HuH-7.5 (cell line): ENCODE data around the gene GRAMD2B.
"Not testable (repeated sequence)": the region's sequence is repeated elsewhere in the genome, so short reads cannot be mapped to it uniquely, and the experiment has no call there.

Source experiments
- DNase-seq: peaks from one replicate; pipeline ENCODE4 v3.0.0; 2011; ENCODE audit warnings: low spot score

The GRAMD2B gene

DNA sequence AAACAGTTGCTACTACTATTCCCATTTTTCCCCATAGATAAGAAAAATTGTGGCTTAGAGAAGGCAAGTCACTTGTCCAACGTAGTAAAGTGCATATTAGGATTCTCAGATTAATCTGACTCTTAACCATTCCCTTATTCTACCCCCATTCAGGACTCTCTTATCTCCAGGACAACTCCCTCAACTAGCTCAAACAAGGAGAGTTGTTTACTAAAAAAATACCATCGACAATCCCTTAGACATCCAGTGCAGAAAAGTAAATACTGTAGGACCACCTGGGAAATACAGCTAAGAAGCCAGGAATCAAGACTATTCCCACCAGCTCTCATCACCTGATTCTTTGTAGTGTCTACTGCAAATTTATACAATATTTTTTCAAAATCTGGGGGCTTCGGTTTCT is 9.4 kb upstream of the GRAMD2B start:
- no peak for DNase-seq

DNA sequence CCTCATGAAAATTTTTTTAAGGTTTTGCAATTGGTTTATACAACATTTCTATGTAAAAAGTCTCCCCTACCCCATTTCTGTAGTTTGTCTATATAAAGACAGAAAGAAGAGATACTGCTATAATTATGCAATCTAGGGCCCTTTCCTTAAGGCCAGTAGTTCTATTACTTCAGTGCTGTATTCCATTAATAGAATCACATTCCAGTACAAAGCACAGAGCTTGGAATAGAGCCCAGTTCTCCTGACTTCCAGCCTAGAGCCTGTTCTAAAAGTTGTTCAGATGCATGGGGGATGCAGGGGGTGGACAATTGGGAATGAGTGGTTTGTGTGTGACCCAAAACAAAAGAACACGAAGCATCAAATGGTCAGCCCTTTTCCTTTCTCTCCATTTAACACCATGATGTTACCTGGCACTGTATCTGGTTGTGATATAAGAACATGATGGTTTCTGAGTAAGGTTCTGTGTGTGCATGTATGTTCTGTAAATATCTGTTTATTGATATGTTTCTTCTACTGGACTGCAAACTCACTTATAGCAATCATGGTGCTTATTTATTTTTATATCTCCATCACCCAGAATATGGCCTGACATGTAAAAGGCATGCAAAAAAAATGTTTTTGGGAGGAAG is 8.2 kb upstream of the GRAMD2B start:
- DNase-seq, result no peak

DNA sequence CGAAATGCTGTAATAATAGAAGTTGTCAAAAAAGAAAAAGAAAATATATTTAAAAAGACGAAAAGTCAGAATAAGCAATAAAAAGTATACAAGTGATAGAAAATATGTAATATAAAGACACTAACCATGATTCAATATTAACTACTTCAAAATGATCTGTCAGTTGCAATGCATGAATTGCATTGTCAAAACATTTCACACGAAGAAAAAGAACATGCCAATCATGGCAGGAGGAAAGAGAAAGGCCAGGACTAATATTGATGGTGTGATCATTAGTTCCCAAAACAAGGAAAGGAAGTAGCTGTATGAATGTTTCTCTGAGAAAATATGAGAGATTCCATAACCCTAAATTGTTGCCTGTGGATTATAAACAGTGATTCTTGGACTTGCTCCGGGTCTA is 7.4 kb upstream of the GRAMD2B start:
- no peak for DNase-seq

DNA sequence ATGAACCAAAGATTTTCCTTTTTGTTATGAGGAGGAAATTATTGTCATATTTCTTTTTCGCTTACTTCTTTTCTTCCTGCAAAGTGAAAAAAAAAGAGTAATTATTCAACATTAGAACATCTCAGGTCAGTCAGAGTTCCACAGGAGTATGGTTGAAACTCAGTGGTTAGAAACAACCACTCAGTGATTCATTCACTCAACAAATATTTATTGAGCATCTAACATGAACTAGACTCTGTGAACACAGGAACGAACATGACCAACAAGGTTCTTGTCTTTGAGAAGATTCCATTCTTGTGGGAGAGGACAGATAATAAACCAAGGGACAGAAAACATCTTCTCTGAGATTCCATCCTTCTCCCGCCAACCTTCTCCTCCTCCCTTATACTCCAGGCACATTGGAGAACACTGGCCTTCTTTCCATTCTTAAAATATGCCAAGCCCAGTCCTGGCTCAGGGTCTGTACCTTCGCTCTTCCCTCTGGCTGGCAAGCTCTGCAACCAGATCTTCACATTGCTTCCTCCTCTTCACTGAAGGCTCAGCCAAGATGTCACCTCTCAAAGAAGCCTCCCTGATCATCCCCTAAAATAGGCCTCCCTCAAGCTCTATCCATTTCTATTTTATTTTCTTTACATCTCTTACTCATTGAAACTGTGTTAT is 6.8 kb upstream of the GRAMD2B start:
- DNase-seq, result no peak

DNA sequence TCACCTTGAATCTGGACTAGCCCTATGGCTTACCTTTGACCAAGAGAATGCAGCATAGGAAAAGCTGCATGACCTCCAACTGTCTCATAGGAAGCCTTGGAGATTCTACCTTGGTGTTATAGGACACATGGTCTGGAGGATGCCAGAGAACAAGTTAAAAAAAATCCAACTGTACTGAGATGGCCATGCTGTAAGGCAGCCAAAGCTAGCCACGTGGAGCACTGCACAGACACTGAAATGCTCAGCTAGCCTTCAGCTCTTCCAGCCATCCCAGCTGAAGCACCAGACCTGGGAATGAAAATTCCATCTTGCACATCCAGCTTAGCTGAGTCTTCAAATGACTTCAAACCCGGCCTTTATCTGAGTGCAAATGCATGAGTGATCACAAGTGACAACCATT is 6.0 kb upstream of the GRAMD2B start:
- DNase-seq, result no peak

DNA sequence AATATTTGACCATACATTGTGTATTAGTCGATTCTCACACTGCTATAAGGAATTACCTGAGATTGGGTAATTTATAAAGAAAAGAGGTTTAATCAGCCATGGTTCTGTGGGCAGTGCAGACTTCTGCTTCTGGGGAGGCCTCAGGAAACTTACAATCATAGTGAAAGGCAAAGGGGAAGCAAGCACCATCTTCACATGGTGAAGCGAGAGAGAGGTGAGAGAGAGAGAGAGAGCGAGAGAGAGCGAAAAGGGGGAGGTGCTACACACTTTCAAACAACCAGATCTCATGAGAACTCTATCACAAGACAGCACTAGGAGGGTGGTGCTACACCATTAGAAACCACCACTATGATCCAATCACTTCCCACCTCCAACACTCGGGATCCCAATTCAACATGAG is 4.1 kb upstream of the GRAMD2B start:
- DNase-seq, result no peak

DNA sequence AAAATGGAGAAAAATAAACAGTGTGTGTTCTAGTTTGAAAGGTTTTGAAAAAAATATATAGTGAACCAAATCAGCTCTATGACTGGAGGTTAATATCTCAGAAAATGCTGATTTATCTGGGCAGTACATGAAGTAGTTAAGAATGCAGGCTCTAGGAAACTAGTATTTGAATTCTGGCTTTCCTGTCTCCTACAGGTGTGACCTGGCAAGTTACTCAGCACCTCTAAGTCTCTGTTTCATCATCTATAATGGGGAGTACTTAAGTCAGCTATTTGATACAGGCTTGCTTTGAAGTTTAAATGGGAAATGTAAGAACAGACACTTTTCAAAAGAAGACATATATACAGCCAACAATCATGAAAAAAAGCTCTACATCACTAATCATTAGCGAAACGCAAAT is 5.2 kb downstream of the GRAMD2B start:
- no peak for DNase-seq

DNA sequence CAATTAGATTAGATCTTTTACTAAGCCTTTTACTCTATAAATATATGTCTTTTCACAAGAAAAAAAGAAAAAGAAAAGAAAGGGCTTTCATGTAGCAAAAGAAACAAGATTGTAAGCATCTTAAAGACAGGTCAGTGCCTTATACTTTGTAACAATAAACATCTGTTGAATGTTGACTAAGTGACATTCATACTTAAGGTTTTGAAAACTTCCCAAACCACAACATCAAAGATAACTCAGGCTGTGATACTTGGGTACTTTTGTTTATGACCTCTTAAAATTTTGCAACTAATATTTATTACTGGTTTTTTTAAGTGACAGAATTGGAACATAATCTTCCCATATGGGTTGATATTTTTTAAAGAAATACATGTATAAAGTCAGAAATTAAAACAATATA is 7.4 kb downstream of the GRAMD2B start:
- no peak for DNase-seq

DNA sequence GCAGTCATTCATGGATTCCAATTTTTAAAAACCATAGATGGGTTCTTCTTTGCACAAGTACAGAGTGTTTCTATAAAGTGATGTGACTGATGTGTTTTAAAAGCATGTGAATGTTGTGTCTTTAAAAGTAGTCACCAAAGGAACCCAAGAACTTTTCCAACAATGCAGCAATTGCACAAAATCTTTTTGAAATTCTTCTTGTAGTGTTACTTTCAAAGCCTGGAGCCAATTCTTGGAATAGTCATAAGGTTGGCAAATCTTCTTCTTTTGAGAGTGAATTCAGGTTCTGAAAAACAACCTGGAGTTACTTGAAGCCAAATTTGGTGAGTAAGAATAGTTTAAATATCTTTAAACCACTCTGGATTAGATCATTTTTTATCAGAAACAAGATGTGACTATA is 10.5 kb downstream of the GRAMD2B start:
- DNase-seq, result no peak

DNA sequence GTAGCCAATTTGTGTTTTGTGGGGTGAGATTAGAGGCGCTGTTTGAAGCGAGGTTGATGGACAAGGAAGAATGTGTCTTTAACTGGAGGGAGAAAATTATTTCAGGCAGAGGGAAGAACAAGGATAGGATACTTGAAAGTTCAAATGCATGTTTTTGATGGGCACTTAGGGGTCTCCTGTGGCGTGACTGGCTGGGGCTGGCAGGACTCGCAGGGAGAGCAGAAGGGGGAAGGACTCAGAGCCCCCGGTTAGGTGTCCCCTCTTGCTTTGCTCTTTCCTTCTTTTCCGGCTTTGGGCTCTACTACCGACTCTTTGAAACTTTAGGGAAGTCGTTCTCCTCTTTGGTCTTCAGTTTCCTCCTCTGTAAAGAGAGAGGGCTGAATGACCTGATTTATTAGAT is 12.1 kb downstream of the GRAMD2B start:
- DNase-seq, result no peak

DNA sequence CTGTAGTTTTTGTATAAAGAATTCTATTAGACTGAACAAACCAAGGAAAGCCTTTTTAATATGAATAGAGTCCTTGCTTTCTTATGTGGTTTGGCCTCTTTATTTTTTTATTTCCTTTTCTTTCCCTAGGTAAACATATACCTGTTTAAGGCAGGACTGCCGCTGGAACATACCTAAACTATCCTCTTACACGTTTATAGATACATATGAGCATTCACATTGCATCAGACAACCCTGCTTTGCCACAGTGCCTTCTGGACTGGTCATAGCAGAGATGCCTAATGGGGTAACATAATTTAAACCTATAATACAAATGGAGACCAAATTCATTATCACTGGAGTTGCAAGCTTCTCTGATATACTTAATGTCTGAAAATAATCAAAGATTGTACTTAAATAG is 12.5 kb downstream of the GRAMD2B start:
- DNase-seq, result no peak

DNA sequence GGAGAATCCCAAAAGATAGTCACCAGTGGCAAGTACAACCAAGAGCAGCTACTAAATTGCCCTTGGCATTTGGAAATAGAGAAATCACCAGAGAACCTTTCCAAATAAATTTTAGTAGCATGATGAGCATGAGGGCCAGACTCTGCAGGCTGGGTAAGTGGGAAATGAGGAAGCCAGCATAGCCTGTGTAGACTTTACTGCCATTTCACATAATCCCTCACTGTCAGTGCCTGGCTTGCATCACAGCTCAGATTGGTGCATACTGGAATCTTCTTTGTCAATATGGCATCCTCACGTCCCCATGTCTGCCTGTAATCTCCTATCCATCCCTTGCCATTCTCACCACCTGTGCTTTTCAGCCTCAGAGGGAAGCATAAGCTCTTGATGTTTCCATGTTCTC is 14.5 kb downstream of the GRAMD2B start:
- no peak for DNase-seq

DNA sequence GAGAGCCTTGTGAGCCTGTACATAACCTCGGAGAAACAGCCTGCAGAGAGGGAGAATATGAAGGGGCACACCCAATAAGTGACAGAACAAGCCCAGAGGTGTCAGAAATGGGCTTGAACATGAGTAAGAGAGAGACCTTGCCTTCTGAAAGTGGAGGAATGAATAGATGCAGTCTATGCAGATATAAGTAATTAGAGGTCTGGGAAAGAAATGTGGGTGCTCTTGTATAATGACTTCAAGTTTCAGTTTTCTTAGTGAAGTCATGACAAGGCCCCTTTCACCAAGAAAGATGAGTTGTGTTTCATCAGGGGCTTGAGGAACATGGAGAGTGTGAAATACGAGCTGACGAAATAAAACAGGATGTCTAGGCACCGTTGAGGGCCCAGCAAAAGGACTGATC is 15.1 kb downstream of the GRAMD2B start:
- DNase-seq, result no peak

DNA sequence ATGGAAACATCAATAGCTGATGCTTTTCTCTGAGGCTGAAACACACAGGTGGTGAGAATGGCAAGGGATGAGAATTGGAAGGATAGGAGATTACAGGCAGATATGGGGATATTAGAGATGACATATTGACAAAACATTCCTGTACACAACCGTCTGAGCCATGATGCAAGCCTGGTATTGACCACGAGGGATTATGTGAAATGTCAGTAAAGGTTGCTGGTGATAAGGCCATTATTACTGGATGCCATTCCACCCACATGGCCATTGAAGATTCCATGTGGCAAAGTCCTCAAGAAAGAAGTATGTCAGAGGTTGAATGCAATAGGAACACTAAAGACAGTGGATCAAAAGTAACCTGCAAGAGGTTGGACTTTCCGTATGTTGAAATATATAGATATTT is 15.7 kb downstream of the GRAMD2B start:
- DNase-seq, result no peak

DNA sequence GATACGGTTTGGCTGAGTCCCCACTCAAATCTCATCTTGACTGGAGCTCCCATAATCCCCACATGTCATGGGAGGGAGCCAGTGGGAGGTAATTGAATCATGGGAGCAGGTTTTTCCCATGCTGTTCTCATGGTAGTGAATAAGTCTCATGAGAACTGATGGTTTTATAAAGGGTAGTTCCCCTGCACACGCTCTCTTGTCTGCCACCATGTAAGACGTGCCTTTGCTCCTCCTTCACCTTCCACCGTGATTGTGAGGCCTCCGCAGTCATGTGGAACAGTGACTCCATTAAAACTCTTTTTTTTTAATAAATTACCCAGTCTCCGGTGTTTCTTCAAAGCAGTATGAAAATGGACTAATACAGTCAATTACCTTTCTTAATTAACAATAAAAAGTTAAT is 16.5 kb downstream of the GRAMD2B start:
- not testable (repeated sequence) for DNase-seq

DNA sequence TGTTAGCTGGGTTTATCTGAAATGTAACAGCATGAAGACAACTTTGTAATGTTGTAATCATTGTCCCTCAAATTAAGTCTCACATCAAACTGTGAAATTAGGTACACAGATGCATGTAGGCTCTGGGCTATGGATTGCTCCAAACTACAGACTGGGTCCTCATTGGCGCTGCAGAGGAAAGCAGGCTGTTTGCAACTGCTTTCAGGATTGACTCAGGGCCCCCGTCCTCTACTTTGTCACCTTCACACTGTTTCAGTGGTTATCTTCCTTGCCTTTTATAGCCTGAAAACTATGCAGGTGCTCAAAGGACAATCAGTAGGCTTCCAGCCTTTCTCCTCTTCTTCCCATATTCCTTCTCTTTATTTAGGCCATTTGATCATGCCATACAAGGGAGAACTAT is 18.0 kb downstream of the GRAMD2B start:
- no peak for DNase-seq

DNA sequence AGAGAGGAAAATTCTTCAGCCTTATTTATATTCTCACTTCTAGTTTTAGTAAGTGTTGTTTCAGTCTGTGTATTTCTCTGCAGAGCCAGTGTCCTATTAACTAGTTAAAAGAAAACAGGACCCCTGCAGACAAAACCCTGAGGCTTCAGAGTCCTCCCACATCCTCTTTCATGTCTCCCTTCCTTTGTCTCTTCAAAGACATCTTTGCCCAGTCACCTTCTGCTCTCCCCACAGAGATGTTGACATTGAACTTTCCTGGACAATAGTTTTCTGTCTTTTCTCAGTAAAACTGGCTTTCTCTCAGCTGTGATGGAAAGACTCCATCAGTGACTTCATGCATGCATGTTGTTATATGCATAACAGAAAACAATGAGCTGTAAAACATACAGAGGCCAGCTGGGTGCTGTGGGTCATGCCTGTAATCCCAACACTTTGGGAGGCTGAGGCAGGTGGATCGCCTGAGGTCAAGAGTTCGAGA is 20.2 kb downstream of the GRAMD2B start:
- DNase-seq, result no peak

DNA sequence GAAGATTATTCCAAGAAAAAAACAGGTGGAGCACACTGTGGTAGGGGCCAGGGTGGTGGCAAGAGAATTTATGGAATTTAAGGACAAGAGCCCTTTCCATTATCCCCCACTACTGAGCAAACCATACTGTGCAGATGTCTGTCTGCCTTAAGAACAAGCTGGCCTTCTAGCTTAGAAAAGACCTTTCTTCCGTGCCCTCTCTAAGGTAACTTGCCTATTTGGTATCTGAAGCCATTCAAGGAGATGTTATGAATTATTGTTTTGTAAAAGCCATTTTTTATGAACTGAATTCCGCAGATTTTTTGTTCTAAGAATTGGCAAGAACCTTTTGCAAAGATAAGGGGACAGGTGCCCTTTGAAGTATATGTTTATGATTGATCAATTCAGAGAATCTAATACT is 20.9 kb downstream of the GRAMD2B start:
- no peak for DNase-seq

DNA sequence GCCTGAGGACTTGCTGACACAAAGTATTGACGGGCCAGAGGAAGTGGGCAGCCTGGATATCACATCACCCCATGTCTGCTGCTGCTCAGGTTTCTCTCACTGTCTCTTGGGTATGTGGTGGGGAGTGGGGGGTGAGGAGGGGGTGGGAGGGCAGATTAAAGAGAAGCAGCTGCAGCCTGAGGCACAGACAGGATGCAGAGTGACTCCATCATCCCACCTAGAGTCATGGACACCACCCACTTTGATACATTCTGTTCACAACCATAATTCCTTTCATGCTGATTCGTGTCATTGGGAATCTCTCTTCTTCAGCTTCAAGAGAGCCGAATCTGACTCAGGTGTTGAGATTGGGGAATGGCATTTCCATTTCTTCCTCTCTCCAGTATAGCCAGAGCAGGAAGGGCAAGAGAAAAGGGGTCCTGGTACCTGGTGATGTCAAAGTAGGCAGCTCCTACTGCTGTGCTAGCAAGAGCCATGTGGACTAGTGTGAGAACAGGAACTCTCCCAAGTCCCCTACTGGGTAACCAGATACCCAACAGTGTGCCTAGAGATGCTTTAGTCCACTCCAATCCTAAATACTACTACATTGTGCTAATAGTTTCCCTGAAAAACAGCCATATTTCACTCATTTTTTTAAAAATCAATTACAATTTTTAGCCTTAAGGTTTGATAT is 22.4 kb downstream of the GRAMD2B start:
- no peak for DNase-seq

DNA sequence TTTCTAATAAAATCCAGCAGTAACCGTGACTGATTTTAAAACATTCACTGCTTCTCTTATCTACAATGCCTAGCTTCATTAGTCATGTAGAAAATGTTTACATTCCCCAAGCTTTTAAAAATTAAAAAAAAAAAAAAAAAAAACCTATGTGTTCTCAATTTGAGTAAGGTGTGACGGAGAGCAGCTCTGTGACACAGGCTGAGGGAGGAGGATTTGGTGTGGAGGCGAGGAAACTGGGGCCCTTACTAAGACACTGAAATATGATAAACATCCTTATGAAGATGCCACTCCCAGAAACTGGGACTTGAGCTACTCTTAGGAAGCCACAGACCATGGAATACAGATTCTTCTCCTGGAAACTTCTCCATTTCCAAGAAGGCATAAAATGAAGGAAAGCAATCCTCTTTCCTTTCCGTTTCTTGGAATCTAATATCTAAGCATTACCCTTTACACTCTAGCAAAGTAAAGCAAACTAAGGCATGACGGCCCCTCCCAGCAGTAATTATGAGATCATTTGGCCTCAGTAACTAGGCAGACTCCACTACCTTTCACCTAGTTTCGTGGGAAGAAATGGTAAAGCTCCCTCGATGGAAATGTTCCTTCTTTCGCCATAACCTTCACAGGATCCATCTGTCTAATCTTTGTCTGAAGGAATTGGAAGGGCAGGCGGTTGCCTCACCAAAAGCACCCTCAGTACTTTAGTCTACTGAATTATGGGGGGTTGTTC is 23.5 kb downstream of the GRAMD2B start:
- DNase-seq, result no peak

DNA sequence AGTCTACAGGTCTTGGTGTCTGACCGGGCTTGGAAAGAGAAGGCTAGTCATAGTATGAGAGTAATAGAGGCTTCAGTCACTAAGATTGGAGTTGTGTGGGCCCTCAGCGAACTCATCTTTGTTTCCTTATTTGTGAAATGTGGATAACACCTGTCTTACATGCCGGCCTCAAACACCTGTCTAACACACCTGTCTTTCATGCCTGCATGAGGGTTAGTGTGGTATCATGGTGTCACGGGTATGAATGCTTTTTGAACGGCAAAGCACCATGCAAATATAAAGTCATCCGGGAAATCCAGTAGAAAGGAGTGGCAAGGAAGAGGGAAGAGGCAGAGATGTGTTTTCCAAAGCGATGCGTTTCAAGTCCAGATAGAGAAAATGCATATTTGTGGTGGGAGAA is 25.5 kb downstream of the GRAMD2B start:
- no peak for DNase-seq

DNA sequence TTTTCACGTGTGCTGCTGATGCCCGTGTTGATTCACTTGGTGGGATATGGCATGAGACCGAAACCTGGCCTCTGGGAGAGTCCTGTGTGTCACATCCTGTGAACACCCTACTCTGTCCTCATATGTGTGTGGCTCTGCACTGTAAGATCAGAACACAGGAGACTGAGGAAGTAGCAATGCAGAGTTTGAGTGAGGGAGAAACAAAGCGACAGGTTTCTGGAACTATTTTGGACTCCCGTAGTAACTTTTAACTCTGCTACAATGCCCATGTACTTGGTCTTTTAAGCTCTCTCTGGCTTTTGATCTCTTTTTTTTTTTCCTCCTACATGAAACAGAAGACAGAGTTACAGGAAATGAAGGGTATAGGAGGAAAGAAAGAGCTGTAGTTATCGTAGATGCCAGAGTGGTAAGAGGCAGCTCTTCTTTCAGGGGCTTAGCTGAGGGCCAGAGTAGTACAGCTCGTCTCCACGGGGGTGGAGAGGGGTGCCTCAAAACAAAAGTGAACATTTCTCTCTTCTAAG is 26.6 kb downstream of the GRAMD2B start:
- no peak for DNase-seq

DNA sequence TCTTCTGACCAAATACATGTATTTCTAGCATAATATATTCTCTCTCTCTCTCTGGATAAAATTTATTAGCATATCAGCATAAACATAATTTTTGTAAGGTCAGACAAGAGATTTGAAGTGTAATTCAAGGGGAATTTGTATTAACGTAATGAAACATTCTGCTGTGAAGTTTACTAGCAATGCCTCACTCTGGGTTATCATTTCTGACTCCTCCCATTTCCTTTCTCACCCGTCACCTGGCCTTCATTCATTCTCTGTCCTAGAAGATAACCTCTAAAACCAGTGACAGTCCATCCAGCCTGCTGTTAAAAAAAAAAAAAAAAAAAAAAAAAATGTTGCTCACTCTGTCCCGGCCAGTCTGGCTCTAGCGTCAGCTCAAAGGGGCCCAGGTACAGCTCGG is 27.1 kb downstream of the GRAMD2B start:
- DNase-seq, result no peak
